T-helper 2 cell treated with Interferon-gamma antibody and Interleukin-4, amounts not matched to agents 5 μg/mL and 100 μg/mL, for 36 hours (primary cell): ENCODE measurements around the gene SF1.

Experiments
- DNase-seq: peaks from one replicate; pipeline ENCODE4 v3.0.0; 2021; ENCODE audit warnings: low spot score
- H3K27ac Mint-ChIP-seq: one replicate; pipeline ENCODE4 v1.8.0; 2021; ENCODE audit warnings: mild to moderate bottlenecking, mixed read lengths
- H3K27me3 Mint-ChIP-seq: one replicate; pipeline ENCODE4 v1.8.0; 2021; ENCODE audit warnings: low read depth, mixed read lengths
- H3K36me3 Mint-ChIP-seq: one replicate; pipeline ENCODE4 v1.8.0; 2021; ENCODE audit warnings: low read depth, mixed read lengths
- H3K4me1 Mint-ChIP-seq: one replicate; pipeline ENCODE4 v1.8.0; 2021; ENCODE audit warnings: low read depth, mixed read lengths
- H3K4me3 Mint-ChIP-seq: one replicate; pipeline ENCODE4 v1.8.0; 2022; ENCODE audit warnings: mild to moderate bottlenecking, moderate library complexity, mixed read lengths
- H3K9me3 Mint-ChIP-seq: one replicate; pipeline ENCODE4 v1.8.0; 2021; ENCODE audit warnings: mixed read lengths

Gene SF1

GRCh38 chr11:64777449-64778222 lies 706 bp downstream of the SF1 start:
- DNase-seq: peak; percentile 82
- H3K4me3 Mint-ChIP-seq: peak overlapping the region; percentile 82
- H3K27me3 Mint-ChIP-seq: peaks cover 2% of the 10 kb centered on the region
- peaks cover 54% of the 10 kb centered on the region for H3K4me1 Mint-ChIP-seq
- peak overlapping the region; percentile 63 for H3K27ac Mint-ChIP-seq
- peaks cover 54% of the 10 kb centered on the region for H3K36me3 Mint-ChIP-seq
- no peaks in the 10 kb centered on the region for H3K9me3 Mint-ChIP-seq

GRCh38 chr11:64776875-64777274 lies 1.5 kb downstream of the SF1 start:
- Mint-ChIP-seq H3K27me3 (peaks cover 2% of the 10 kb centered on the region), H3K4me3 (peak overlapping the region; percentile 82), H3K4me1 (peaks cover 62% of the 10 kb centered on the region), H3K27ac (peak overlapping the region; percentile 63), H3K36me3 (peaks cover 60% of the 10 kb centered on the region), H3K9me3 (no peaks in the 10 kb centered on the region)
- no peak for DNase-seq

GRCh38 chr11:64776425-64776824 lies 1.9 kb downstream of the SF1 start:
- H3K4me3 Mint-ChIP-seq: peak overlapping the region; percentile 82
- peaks cover 64% of the 10 kb centered on the region for H3K36me3 Mint-ChIP-seq
- no peak for DNase-seq
- peaks cover 66% of the 10 kb centered on the region for H3K4me1 Mint-ChIP-seq
- H3K27ac Mint-ChIP-seq: peak overlapping the region; percentile 63
- peaks cover 2% of the 10 kb centered on the region for H3K27me3 Mint-ChIP-seq
- H3K9me3 Mint-ChIP-seq: no peaks in the 10 kb centered on the region

- DNase-seq: no peak
- H3K4me1 Mint-ChIP-seq: peaks cover 61% of the 10 kb centered on the region
- H3K27ac Mint-ChIP-seq: no peak overlapping the region
- no peak overlapping the region for H3K4me3 Mint-ChIP-seq
- H3K9me3 Mint-ChIP-seq: no peaks in the 10 kb centered on the region
- H3K27me3 Mint-ChIP-seq: peaks cover 2% of the 10 kb centered on the region
- H3K36me3 Mint-ChIP-seq: peaks cover 80% of the 10 kb centered on the region
These were observed 4.2 kb downstream of the SF1 start for GRCh38 chr11:64774144-64774543.

GRCh38 chr11:64772303-64773018 lies 5.9 kb downstream of the SF1 start:
- Mint-ChIP-seq H3K9me3 (no peaks in the 10 kb centered on the region), H3K27ac (peak overlapping the region; percentile 75), H3K36me3 (peaks cover 94% of the 10 kb centered on the region), H3K4me3 (peak overlapping the region; percentile 67), H3K27me3 (no peaks in the 10 kb centered on the region), H3K4me1 (peaks cover 71% of the 10 kb centered on the region)
- no peak for DNase-seq

- Mint-ChIP-seq H3K4me1 (peaks cover 71% of the 10 kb centered on the region), H3K4me3 (peak overlapping the region; percentile 67), H3K9me3 (no peaks in the 10 kb centered on the region), H3K36me3 (peaks cover 94% of the 10 kb centered on the region), H3K27ac (peak overlapping the region; percentile 75), H3K27me3 (no peaks in the 10 kb centered on the region)
- DNase-seq: no peak
These were observed 6.5 kb downstream of the SF1 start for GRCh38 chr11:64771861-64772260.

- peak overlapping the region; percentile 38 for H3K27ac Mint-ChIP-seq
- no peak for DNase-seq
- H3K4me3 Mint-ChIP-seq: no peak overlapping the region
- H3K36me3 Mint-ChIP-seq: peaks cover 91% of the 10 kb centered on the region
- no peaks in the 10 kb centered on the region for H3K27me3 Mint-ChIP-seq
- no peaks in the 10 kb centered on the region for H3K9me3 Mint-ChIP-seq
- H3K4me1 Mint-ChIP-seq: peaks cover 62% of the 10 kb centered on the region
These were observed 8.2 kb downstream of the SF1 start for GRCh38 chr11:64770120-64770519.

GRCh38 chr11:64769283-64769682 lies 9.1 kb downstream of the SF1 start:
- Mint-ChIP-seq H3K36me3 (peaks cover 91% of the 10 kb centered on the region), H3K4me3 (no peak overlapping the region), H3K27ac (peak overlapping the region; percentile 4), H3K27me3 (no peaks in the 10 kb centered on the region), H3K9me3 (no peaks in the 10 kb centered on the region), H3K4me1 (peaks cover 63% of the 10 kb centered on the region)
- no peak for DNase-seq

GRCh38 chr11:64768300-64768694 lies 10.0 kb downstream of the SF1 start:
- Mint-ChIP-seq H3K4me1 (peaks cover 66% of the 10 kb centered on the region), H3K4me3 (no peak overlapping the region), H3K36me3 (peaks cover 92% of the 10 kb centered on the region), H3K9me3 (no peaks in the 10 kb centered on the region), H3K27me3 (no peaks in the 10 kb centered on the region), H3K27ac (peak overlapping the region; percentile 10)
- DNase-seq: no peak

GRCh38 chr11:64767344-64768299 lies 10.7 kb downstream of the SF1 start:
- H3K27me3 Mint-ChIP-seq: no peaks in the 10 kb centered on the region
- no peaks in the 10 kb centered on the region for H3K9me3 Mint-ChIP-seq
- peaks cover 92% of the 10 kb centered on the region for H3K36me3 Mint-ChIP-seq
- H3K27ac Mint-ChIP-seq: peak overlapping the region; percentile 74
- H3K4me3 Mint-ChIP-seq: peak overlapping the region; percentile 51
- peak; percentile 65 for DNase-seq
- peaks cover 66% of the 10 kb centered on the region for H3K4me1 Mint-ChIP-seq

- H3K27me3 Mint-ChIP-seq: no peaks in the 10 kb centered on the region
- no peak overlapping the region for H3K27ac Mint-ChIP-seq
- no peak for DNase-seq
- no peak overlapping the region for H3K4me3 Mint-ChIP-seq
- peaks cover 66% of the 10 kb centered on the region for H3K4me1 Mint-ChIP-seq
- no peaks in the 10 kb centered on the region for H3K9me3 Mint-ChIP-seq
- peaks cover 91% of the 10 kb centered on the region for H3K36me3 Mint-ChIP-seq
These were observed 11.5 kb downstream of the SF1 start for GRCh38 chr11:64766881-64767280.

GRCh38 chr11:64765851-64766665 lies 12.3 kb downstream of the SF1 start:
- H3K27ac Mint-ChIP-seq: peak overlapping the region; percentile 96
- H3K4me1 Mint-ChIP-seq: peaks cover 66% of the 10 kb centered on the region
- no peaks in the 10 kb centered on the region for H3K9me3 Mint-ChIP-seq
- DNase-seq: no peak
- peaks cover 84% of the 10 kb centered on the region for H3K36me3 Mint-ChIP-seq
- H3K27me3 Mint-ChIP-seq: no peaks in the 10 kb centered on the region
- peak overlapping the region; percentile 85 for H3K4me3 Mint-ChIP-seq

- peaks cover 82% of the 10 kb centered on the region for H3K36me3 Mint-ChIP-seq
- peak overlapping the region; percentile 96 for H3K27ac Mint-ChIP-seq
- peak overlapping the region; percentile 85 for H3K4me3 Mint-ChIP-seq
These were observed 13.0 kb downstream of the SF1 start for GRCh38 chr11:64765291-64765850.

More at GRCh38 chr11:64765291-64765850, 13.0 kb downstream of the SF1 start:
- Mint-ChIP-seq H3K4me1 (peaks cover 71% of the 10 kb centered on the region), H3K27me3 (no peaks in the 10 kb centered on the region), H3K9me3 (no peaks in the 10 kb centered on the region)
- no peak for DNase-seq
